ENCODE data around the gene ARHGAP9. TPM values are rescaled to one million over a fixed set of nuclear protein-coding genes. Genes with fewer than 3 reads are reported as not detected.
"Not testable (repeated sequence)": the region's sequence is repeated elsewhere in the genome, so short reads cannot be mapped to it uniquely, and the experiment has no call there.

ARHGAP9 gene
- total RNA-seq, 1 donor from 2014 or later: not detected

- no peak for DNase-seq (ENCODE audit: low spot score in 2 of 2, unreplicated experiment in 2 of 2)
- Mint-ChIP-seq H3K27me3 (ENCODE audit: low read depth) (no peaks in the 10 kb centered on the region), H3K4me3 (no peak overlapping the region), H3K9me3 (no peaks in the 10 kb centered on the region), H3K27ac (no peak overlapping the region), H3K4me1 (peaks cover 6% of the 10 kb centered on the region), H3K36me3 (no peaks in the 10 kb centered on the region)
- TF ChIP-seq CTCF (IDR thresholded peaks at IDR 0.05; ENCODE audit: unreplicated experiment): no peak
These were observed 31.0 kb downstream of the ARHGAP9 start for GRCh38 chr12:57448669-57449068.

DNA sequence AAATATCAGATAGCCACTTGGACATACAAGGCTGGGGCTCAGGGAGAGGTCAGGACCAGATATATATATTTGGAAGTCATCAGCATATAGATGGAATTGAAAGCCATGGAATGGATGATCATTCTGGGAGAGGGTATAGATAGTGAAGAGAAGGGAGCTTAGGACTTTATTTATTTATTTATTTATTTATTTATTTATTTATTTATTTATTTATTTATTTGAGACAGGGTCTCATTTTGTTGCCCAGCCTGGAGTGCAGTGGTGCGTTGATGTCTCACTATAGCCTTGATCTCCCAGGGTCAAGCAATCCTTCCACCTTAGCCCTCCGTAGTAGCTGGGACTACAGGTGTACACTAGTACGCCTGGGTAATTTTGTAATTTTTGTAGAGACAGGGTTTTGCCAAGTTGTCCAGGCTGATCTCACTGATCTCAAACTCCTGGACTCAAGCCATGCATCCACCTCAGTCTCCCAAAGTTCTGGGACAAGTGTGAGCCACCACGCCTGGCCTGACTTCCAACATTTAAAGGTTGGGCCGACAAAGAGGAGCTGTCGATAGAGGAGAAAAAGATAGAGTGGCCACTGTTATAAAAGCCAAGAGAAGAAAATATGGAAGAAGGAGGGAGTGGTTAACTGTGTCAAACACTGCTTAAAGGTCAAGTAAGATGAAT, 33.2 kb downstream of the ARHGAP9 start:
- Mint-ChIP-seq H3K27ac (no peak overlapping the region), H3K36me3 (no peaks in the 10 kb centered on the region), H3K4me1 (no peaks in the 10 kb centered on the region), H3K4me3 (no peak overlapping the region), H3K9me3 (no peaks in the 10 kb centered on the region), H3K27me3 (ENCODE audit: low read depth) (no peaks in the 10 kb centered on the region)
- TF ChIP-seq CTCF (IDR thresholded peaks at IDR 0.05; ENCODE audit: unreplicated experiment): no peak
- no peak for DNase-seq (ENCODE audit: low spot score in 2 of 2, unreplicated experiment in 2 of 2)

- no peaks in the 10 kb centered on the region for H3K36me3 Mint-ChIP-seq
- no peak for DNase-seq (ENCODE audit: low spot score in 2 of 2, unreplicated experiment in 2 of 2)
- H3K4me1 Mint-ChIP-seq: no peaks in the 10 kb centered on the region
- H3K4me3 Mint-ChIP-seq: no peak overlapping the region
- H3K27me3 Mint-ChIP-seq (ENCODE audit: low read depth): no peaks in the 10 kb centered on the region
- H3K27ac Mint-ChIP-seq: no peak overlapping the region
- no peak for TF ChIP-seq CTCF (IDR thresholded peaks at IDR 0.05; ENCODE audit: unreplicated experiment)
- peaks cover 3% of the 10 kb centered on the region for H3K9me3 Mint-ChIP-seq
These were observed 34.9 kb downstream of the ARHGAP9 start for GRCh38 chr12:57444744-57445143.

GRCh38 chr12:57444337-57444736, 35.3 kb downstream of the ARHGAP9 start:
- not testable (repeated sequence) for H3K4me3 Mint-ChIP-seq; H3K27me3 Mint-ChIP-seq (ENCODE audit: low read depth); DNase-seq (ENCODE audit: low spot score in 2 of 2, unreplicated experiment in 2 of 2); H3K27ac Mint-ChIP-seq; H3K4me1 Mint-ChIP-seq; H3K36me3 Mint-ChIP-seq; H3K9me3 Mint-ChIP-seq

DNA sequence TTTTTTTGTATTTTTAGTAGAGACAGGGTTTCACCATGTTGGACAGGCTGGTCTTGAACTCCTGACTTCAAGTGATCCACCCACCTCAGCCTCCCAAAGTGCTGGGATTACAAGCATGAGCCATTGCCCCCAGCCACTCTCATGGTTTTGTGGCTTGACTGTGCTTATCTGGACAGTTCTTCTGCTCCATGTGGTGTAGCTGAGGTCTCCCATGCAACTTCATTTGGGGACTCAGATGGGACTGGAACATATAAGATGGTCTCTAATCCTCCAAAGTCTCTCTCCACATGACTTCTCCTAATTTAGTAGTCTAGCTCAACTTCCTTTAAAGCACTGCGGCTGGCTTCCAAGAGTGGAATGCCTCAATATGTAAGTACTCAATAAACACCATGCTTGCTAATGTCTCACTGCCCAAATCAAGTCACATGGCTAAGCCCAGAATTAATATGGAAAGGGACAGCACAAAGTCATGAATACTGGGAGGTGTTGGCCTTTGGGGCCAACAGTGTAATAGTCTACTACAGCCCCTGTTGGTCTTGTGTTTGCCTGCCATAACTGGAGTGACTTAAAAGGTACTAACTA, 37.7 kb downstream of the ARHGAP9 start:
- TF ChIP-seq CTCF (IDR thresholded peaks at IDR 0.05; ENCODE audit: unreplicated experiment): no peak
- Mint-ChIP-seq H3K36me3 (no peaks in the 10 kb centered on the region), H3K27me3 (ENCODE audit: low read depth) (no peaks in the 10 kb centered on the region)

GRCh38 chr12:57441393-57441792, 38.3 kb downstream of the ARHGAP9 start:
- H3K9me3 Mint-ChIP-seq; H3K27ac Mint-ChIP-seq; DNase-seq (ENCODE audit: low spot score in 2 of 2, unreplicated experiment in 2 of 2); H3K36me3 Mint-ChIP-seq; H3K4me1 Mint-ChIP-seq; H3K27me3 Mint-ChIP-seq (ENCODE audit: low read depth); H3K4me3 Mint-ChIP-seq: not testable (repeated sequence)

More for the DNA sequence above, 37.7 kb downstream of the ARHGAP9 start:
- Mint-ChIP-seq H3K9me3 (peaks cover 3% of the 10 kb centered on the region), H3K27ac (no peak overlapping the region), H3K4me1 (no peaks in the 10 kb centered on the region), H3K4me3 (no peak overlapping the region)
- DNase-seq (ENCODE audit: low spot score in 2 of 2, unreplicated experiment in 2 of 2): no peak

All from mesothelial cell of epicardium (in vitro differentiated cells).